WI38 (cell line): ENCODE results near the gene ZNF185.
"Not testable (repeated sequence)": the region's sequence is repeated elsewhere in the genome, so short reads cannot be mapped to it uniquely, and the experiment has no call there.

Experiments used
- H3K4me3 ChIP-seq: 2 replicates; pipeline ENCODE4 v1.5.1; 2011; ENCODE audit warnings: low read depth, mild to moderate bottlenecking, control low read depth, low read length
- TF ChIP-seq, protein P1 (sequence below): IDR thresholded peaks from 2 replicates; pipeline ENCODE4 v1.5.1; 2012; ENCODE audit warnings: low read depth, mild to moderate bottlenecking, control low read depth, low read length

The ZNF185 gene

DNA sequence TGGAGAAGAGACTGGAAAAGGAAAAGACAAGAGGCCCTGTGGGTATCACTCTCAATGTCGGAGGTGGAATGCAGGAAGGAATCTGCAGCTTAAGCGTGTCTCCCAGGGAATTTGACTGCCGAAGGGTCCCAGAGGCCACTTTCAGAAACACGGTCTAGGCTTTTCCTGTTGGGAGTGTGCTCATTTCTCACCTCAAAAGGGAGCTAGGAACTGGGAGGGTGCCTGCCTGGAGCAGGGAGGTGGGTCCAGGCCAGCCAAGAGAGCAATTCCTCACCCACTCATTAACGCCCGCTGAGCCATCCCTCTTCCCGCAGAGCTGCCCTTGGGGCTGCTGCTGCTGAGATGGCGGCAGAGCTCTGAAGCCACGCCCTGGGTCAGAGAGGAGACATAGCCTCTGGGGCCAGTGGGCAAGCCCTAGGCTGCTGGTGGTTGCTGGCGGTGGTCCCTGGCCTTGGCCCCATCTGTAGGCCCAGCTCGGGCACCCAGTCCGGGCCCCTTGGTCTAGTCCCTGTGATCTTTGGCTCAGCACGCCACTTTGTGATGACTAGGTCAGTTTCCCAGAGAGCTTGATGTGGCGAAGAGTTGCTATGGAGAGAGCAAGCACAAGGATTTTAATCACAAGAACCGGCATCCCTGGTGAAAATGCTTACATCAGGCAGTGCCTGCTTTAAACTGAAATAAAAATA, 4.1 kb downstream of the ZNF185 start:
- TF ChIP-seq, protein P1, sequence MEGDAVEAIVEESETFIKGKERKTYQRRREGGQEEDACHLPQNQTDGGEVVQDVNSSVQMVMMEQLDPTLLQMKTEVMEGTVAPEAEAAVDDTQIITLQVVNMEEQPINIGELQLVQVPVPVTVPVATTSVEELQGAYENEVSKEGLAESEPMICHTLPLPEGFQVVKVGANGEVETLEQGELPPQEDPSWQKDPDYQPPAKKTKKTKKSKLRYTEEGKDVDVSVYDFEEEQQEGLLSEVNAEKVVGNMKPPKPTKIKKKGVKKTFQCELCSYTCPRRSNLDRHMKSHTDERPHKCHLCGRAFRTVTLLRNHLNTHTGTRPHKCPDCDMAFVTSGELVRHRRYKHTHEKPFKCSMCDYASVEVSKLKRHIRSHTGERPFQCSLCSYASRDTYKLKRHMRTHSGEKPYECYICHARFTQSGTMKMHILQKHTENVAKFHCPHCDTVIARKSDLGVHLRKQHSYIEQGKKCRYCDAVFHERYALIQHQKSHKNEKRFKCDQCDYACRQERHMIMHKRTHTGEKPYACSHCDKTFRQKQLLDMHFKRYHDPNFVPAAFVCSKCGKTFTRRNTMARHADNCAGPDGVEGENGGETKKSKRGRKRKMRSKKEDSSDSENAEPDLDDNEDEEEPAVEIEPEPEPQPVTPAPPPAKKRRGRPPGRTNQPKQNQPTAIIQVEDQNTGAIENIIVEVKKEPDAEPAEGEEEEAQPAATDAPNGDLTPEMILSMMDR: no peak
- no peak overlapping the region for H3K4me3 ChIP-seq

DNA sequence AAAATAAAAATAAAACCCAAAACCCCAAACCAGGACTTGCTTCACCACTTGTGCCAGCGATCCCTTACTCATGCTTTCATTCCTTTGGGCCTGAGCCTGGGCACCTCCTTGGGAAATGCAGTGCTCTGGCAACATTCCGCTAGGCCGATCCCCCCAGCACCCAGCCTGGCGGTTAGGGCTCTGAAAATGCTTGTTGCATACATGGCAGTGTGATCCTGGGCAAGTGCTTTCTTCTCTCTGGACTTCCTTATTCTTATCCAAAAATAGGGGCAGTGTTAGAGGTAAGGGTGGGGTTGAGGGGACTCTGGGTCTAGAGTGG, 4.6 kb downstream of the ZNF185 start:
- H3K4me3 ChIP-seq: no peak overlapping the region
- TF ChIP-seq, protein P1: no peak

DNA sequence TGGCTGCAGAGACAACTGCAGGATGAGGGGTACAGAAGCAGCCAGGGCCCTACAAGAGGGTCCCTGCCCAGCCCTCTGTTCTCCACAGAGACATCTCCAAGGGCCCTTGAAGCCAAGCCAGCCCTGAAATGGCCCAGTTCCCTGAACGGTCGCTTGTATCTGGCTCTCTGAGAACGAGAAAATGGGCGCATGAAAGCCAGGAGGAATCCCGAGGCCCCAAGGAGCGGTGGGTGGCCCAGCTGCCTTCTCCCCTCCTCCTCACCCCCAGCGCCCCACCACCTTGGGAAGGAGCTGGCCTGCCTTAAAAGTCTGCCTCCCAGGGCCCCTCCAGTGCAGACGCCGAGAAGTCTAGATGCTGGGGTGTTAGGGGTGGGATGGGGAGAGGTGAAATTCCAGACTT, 5.7 kb downstream of the ZNF185 start:
- H3K4me3 ChIP-seq: no peak overlapping the region
- TF ChIP-seq, protein P1: no peak

DNA sequence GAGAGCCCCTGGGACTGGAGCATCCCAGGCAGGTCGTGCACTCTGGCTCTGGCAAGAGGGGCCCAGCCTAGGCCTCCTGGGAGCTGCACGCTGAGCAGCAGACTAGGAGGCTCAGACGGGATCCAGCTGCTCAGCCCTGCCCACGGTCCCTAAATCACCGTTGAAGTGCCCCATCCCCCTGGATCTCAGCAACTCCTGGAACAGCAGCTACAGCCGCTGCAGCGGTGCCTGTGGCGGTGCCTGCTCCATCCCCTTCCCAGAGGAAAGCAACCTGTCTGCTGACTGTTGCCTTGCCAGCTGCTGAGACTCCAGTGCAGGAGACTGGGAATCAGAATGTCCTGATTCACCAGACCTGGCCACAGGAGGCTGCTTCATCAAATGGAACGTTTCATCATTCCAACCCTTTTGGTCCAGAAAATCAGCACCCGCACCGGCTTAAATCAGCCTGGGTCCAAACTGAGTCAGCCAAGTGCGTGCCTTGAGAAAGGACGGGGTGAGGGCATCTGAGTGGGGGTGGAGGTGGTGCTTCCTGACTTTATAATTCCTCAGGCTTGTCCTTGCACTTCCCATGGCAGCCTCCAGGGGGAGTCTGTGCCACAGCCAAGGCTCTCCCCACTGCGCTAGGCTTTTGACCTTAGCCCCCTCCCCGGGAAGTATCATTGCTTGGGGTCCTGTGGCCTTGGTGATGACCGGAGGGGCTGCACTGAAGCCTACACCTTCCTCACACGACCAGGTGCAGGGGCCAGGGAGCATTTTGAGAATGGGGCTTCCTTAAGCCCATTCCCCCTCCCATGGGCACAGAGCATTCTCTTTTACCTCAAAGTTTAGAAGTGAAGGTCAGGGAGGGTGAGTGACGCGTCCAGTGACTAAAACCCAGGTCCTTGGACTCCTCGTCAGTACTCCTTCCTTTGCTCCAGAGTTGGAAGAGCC, 6.5 kb downstream of the ZNF185 start:
- no peak overlapping the region for H3K4me3 ChIP-seq
- TF ChIP-seq, protein P1: peak; percentile 79

DNA sequence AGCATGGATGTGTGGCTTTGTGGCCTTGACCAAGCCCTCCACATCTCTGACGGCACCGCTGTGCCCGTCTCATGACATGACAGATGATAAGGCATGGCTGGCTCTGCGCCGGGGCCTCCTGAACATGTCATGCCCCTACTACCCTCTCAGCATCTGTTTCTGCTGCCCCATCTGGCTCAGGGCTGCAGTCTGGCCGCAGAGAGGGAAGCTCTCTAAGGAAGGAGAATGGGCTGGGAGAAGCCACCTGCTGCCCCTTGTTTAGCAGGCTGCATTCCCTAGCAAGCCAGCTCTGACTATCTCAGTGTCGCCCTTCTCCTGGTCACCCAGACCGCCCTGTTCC, 7.2 kb downstream of the ZNF185 start:
- no peak overlapping the region for H3K4me3 ChIP-seq
- TF ChIP-seq, protein P1: no peak

DNA sequence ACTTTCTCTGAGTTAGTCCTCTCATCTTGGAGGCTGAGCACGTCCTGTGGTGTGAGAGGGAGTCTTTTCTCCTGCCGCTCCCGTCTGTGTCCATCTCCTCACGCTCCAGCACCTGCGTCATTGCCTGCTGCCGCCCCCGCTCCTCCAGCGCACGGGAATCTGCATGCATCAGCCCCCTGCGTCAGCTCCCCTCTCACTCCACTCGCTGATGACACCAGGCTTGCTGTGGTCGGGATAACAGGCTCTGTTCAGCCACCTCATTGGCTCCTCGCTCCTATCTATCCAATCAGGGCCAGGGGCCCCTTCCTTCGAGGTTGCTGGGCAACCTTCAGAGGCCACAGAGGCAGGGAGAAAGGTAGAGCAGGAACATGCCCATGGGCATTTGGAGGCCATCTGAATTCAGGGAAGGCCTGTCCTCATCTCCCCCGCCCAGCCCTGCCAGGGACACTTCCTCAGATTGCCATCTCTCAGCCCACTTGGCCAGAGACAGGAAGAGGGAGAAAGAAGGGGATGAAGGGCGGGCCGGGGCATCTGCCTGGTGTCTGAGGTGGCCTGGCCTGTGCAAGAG, 9.3 kb downstream of the ZNF185 start:
- no peak overlapping the region for H3K4me3 ChIP-seq
- TF ChIP-seq, protein P1: no peak

DNA sequence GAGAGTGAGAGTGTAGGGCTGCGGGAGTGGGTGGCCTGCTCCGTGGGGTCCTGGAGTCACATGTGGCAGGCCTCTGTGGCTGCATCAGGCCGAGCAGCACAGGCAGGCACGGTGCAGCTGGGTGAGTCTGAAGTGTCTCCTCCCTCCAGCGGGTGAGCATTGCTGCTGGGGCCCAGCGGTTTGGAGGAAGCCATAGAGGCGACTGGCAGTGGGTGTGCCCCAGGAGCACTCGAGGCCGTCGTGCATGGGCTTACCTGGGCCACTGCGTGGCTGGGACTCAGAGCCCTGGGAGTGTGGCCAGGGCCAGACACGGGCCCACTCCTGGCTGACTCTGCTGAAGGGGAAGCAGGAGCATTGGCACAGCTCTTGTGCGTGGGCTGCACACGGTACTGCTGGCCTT, 10.6 kb downstream of the ZNF185 start:
- H3K4me3 ChIP-seq: no peak overlapping the region
- TF ChIP-seq, protein P1: no peak

DNA sequence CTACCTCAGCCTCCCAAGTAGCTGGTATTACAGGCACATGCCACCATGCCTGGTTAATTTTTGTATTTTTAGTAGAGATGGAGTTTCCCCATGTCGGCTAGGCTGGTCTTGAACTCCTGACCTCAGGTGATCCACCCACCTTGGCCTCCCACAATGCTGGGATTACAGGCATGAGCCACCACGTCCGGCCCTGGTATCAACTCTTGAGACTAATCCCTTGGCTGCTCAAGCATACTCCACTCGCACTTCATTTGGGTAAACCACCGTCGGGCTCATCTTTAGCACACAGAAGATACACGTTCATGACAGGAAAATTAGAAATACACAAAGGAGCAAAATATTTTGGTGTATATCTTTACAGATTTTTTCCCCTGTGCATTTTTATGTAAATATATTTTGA, 12.2 kb downstream of the ZNF185 start:
- not testable (repeated sequence) for H3K4me3 ChIP-seq
